DOHH2 (cell line): Measurements from ENCODE around the gene OXCT1.

ENCODE experiments used
- CTCF ChIP-seq: fragments of 200-600 bp; sonication (generic); IDR thresholded peaks from one replicate; pipeline ENCODE4 v1.5.1; 2014; ENCODE audit warnings: antibody characterized with exemption, mild to moderate bottlenecking, low read depth, low read length; ENCODE audit not compliant: poor library complexity, severe bottlenecking
- EZH2phosphoT487 ChIP-seq: fragments of 200-600 bp; sonication (generic); IDR thresholded peaks from 2 replicates; pipeline ENCODE4 v1.6.1; 2017; ENCODE audit warnings: borderline replicate concordance, mild to moderate bottlenecking, antibody characterized with exemption, low read length, moderate library complexity, mixed read lengths

DNA sequence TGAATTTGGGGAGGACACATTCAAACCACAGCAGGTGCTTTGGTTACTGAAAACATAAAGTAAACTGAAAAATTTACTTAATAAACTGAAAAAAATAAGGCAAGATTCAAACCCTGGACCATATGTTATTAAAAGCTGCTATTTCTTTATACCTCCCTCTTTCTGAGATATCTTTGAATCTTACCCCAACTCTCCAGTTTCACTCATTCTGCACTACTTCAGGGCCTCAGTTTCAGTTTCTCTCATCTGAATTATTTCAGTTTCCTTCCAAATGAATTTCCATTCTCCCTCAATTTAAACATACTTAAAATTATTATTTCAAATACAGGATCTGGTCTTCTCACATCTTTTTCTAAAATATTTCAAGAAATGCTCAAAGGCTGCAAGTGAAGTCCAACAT lies 4.9 kb upstream of the OXCT1 start:
- no peak for TF ChIP-seq CTCF
- no peak for TF ChIP-seq EZH2phosphoT487
